Spinal cord (tissue), 10 donors: ENCODE data around the gene CLEC12A. TPM values are rescaled to one million over a fixed set of nuclear protein-coding genes. Genes with fewer than 3 reads are reported as not detected.
"Not testable (repeated sequence)": the region's sequence is repeated elsewhere in the genome, so short reads cannot be mapped to it uniquely, and the experiment has no call there.

Source experiments
- DNase-seq, 6 donors: peaks; one replicate each; pipeline versions ENCODE4 v3.0.0 to v3.0.0-alpha.2; 2013 to 2015; ENCODE audit warnings: low spot score in 6 of 6, low read depth in 4 of 6
- H3K27ac ChIP-seq: one replicate; pipeline ENCODE4 v1.5.1; 2013; ENCODE audit warnings: low read depth, low read length, control low read depth
- H3K27me3 ChIP-seq: one replicate; pipeline ENCODE4 v1.6.1; 2013; ENCODE audit warnings: low read length; ENCODE audit not compliant: control insufficient read depth, insufficient read depth
- H3K36me3 ChIP-seq: one replicate; pipeline ENCODE4 v1.6.1; 2013; ENCODE audit warnings: low read length; ENCODE audit not compliant: control insufficient read depth, insufficient read depth
- H3K4me1 ChIP-seq: one replicate; pipeline ENCODE4 v1.6.1; 2013; ENCODE audit warnings: low read length; ENCODE audit not compliant: control insufficient read depth, insufficient read depth
- H3K4me3 ChIP-seq: one replicate; pipeline ENCODE4 v1.5.1; 2013; ENCODE audit warnings: low read depth, low read length, control low read depth
- H3K9me3 ChIP-seq: one replicate; pipeline ENCODE4 v1.6.1; 2013; ENCODE audit warnings: low read length; ENCODE audit not compliant: control insufficient read depth, insufficient read depth
- WGBS: methylation state at CpG from one replicate; pipeline ENCODE4 v1.1.5; 2013; ENCODE audit warnings: missing lambda C conversion rate; ENCODE audit not compliant: insufficient coverage; 5-methylcytosine and 5-hydroxymethylcytosine counted together
- polyA plus RNA-seq, 2 donors: library from polyadenylated mRNA; unstranded; fragments of 120-200 nt; gene quantifications; one replicate each; pipeline ENCODE4 v1.2.1, GENCODE V29; 2013; ENCODE audit not compliant: insufficient read length in 2 of 2
- total RNA-seq, 2 donors: library from RNA; depleted of rRNA in 1 of 2; stranded (reverse); fragments of 120-200 nt in 1 of 2; fragments of >200 nt in 1 of 2; gene quantifications; one replicate each; pipeline versions ENCODE4 v1.2.3 to v1.2.4, GENCODE V29; 2013 to 2014
- donor health status: healthy.

CLEC12A gene
- total and polyA plus RNA-seq, 4 donors: 0.33 to 10.8 (median 1.2) TPM

- H3K4me1 ChIP-seq: peaks cover 4% of the 10 kb centered on the region
- H3K27me3 ChIP-seq: peaks cover 2% of the 10 kb centered on the region
- no peaks in the 10 kb centered on the region for H3K9me3 ChIP-seq
- no peak overlapping the region for H3K27ac ChIP-seq
- whole genome bisulfite sequencing: no CpG with 5 or more reads among the region's 2 CpGs
- no peak overlapping the region for H3K4me3 ChIP-seq
- peak in 1 of 6 donors; percentile 21 for DNase-seq
- H3K36me3 ChIP-seq: no peaks in the 10 kb centered on the region
Observed at GRCh38 chr12:9940375-9940774, 30.8 kb upstream of the CLEC12A start.

DNA sequence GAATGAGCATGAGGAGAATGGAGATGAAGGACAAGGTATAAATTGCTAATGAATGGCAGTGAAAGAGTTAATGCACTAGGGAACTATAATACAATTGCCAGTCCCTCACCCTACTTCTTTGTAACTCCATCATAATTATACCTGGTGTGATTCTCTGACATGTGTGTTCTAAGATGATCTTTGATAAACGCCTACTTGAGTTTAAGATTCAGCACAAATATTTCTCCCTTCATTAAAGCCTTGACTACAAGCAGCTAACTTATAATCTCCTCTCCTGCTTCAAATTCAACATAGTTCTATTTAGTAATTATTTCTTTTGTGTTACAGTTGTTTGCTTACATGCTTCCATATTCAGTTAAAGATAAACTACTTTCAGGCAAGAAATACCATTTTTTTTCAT, 29.4 kb upstream of the CLEC12A start:
- Histone ChIP-seq H3K27me3 (peaks cover 2% of the 10 kb centered on the region), H3K27ac (no peak overlapping the region), H3K4me1 (peaks cover 4% of the 10 kb centered on the region), H3K9me3 (no peaks in the 10 kb centered on the region), H3K4me3 (peak overlapping the region; percentile 35), H3K36me3 (no peaks in the 10 kb centered on the region)
- no CpG with 5 or more reads among the region's 1 CpG for WGBS
- DNase-seq: no peak

DNA sequence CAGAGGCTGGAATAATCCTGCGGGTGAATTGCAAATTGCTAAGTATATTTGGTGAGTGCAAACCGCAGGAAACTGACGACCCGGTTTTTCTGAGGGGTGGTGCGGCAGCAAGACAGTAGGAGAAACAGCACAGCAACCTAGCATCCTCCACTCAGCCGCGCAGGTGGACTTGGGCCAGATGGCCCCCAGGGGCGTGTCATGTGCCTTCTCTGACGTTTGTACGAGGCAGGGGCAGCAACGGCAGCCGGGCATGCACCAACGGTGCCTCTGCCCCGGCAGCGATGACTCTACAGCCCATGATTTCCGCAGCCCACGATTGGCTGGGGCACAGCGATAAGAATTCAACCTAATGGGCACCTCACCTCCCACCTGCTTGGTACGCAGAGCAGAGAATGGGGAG, 28.0 kb upstream of the CLEC12A start:
- DNase-seq: peak in 1 of 6 donors; percentile 54
- peak overlapping the region; percentile 35 for H3K4me3 ChIP-seq
- no peaks in the 10 kb centered on the region for H3K9me3 ChIP-seq
- no peaks in the 10 kb centered on the region for H3K36me3 ChIP-seq
- 43% methylated on average over 15 of the region's 19 CpGs for WGBS
- H3K27me3 ChIP-seq: peaks cover 2% of the 10 kb centered on the region
- no peak overlapping the region for H3K27ac ChIP-seq
- H3K4me1 ChIP-seq: peaks cover 4% of the 10 kb centered on the region

DNA sequence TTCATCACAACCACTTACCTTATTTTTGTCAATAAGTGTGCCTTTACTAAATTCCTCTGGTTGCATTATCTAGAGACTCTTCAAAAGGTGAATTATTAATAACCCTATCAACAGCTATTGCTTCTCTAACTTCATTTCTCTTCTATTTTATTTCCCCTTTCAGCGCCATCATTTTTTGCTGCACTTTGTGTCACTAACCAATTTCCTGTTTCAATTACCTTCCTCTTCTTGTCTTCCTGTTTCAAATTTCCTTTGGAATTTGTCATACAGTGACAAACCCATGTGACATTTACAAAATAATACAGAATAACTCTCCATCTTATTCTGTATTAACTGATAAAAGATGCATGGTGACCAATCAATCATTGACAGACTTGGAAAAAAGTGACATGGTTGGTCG, 26.8 kb upstream of the CLEC12A start:
- Histone ChIP-seq H3K27me3 (peaks cover 2% of the 10 kb centered on the region), H3K4me3 (no peak overlapping the region), H3K27ac (no peak overlapping the region), H3K9me3 (no peaks in the 10 kb centered on the region), H3K36me3 (no peaks in the 10 kb centered on the region), H3K4me1 (peaks cover 4% of the 10 kb centered on the region)
- WGBS: 80% methylated on average over 1 of the region's 2 CpGs
- peak in 1 of 6 donors; percentile 3 for DNase-seq

DNA sequence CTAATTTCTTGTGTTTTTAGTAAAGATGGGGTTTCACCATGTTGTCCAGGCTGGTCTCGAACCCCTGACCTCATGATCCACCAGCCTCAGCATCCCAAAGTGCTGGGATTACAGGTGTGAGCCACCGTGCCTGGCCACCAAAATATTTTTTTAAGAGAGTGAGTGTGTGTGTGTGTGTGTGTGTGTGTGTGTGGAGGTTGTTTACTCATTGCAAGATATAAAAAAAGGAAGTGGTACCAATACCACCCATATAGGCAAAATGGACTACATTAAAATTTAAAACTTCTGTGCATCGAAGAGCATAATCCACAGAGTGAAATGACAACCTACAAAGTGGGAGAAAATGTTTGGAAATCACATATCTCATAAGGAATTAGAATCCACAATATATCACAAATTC, 23.5 kb upstream of the CLEC12A start:
- Histone ChIP-seq H3K27ac (no peak overlapping the region), H3K4me3 (no peak overlapping the region), H3K27me3 (peaks cover 2% of the 10 kb centered on the region), H3K4me1 (peaks cover 4% of the 10 kb centered on the region), H3K9me3 (no peaks in the 10 kb centered on the region), H3K36me3 (no peaks in the 10 kb centered on the region)
- WGBS: no CpG with 5 or more reads among the region's 3 CpGs
- no peak for DNase-seq

DNA sequence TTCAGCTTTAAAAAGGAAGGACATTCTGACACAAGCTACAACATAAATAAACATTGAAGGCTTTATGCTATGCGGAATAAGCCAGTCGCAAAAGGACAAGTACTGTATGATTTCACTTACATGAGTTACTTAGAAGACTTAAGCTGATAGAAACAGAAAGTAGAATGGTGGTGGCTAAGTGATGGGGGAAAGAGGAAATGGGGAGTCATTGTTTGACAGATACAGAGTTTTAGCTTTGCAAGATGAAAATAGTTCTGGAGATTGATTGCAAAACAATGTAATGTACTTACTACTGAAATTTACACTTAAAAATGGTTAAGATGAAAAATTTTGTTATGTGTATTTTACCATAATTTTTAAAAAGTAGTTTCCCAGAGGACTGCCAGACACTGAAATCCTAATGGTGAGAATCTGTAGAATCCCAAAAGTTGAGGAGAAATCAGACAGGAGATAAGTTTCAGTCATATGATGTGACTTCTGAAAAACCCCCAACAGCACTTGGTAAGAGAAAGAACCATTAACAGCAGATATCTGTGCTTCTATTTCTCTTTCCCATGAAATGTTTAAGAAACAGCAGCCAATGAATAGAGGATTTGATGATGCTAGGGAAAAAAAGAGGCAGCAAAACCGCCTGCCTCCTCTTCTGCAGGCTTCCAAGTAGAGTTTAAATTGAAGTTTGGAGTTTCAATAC, 22.5 kb upstream of the CLEC12A start:
- WGBS: no CpG with 5 or more reads among the region's 3 CpGs
- Histone ChIP-seq H3K27me3 (no peaks in the 10 kb centered on the region), H3K36me3 (no peaks in the 10 kb centered on the region), H3K9me3 (no peaks in the 10 kb centered on the region), H3K4me3 (no peak overlapping the region), H3K27ac (no peak overlapping the region), H3K4me1 (no peaks in the 10 kb centered on the region)
- DNase-seq: no peak

DNA sequence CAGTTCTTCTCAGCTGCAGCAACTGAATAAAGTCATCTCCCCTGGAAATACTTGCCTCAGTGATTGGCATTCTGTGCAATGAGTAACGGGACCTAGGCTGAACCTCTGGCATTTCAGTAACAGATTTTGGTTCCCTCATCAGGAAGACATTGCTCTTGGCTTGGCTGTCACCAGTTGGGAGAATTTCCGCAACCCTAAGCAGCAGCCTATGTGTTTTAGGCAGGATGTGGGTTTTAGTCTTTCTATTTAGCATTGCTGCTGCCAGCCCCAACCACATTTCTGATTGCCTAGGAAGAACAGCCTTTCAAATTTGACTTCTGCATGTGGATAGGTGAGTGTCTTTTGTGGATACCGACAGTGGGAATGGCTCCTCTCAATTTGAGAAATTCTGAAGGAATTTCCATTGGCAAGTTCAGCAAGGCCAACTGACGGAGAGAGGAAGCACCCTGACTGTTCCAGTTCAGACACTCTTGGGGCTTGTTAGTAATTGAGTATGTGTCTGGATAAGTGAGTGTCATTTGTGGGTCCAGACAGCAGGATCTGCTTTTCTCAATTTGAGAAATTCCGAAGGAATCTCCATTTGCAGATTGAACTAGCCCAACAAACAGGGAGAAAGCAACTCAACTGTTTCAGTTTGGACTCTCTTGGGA, 20.1 kb upstream of the CLEC12A start:
- H3K27ac ChIP-seq: no peak overlapping the region
- 85% methylated on average over 4 of the region's 5 CpGs for WGBS
- no peak overlapping the region for H3K4me3 ChIP-seq
- H3K4me1 ChIP-seq: no peaks in the 10 kb centered on the region
- no peaks in the 10 kb centered on the region for H3K36me3 ChIP-seq
- no peak for DNase-seq
- H3K9me3 ChIP-seq: no peaks in the 10 kb centered on the region
- H3K27me3 ChIP-seq: no peaks in the 10 kb centered on the region

GRCh38 chr12:9952954-9953729, 18.1 kb upstream of the CLEC12A start:
- not testable (repeated sequence) for DNase-seq, H3K4me3 ChIP-seq, H3K36me3 ChIP-seq, H3K9me3 ChIP-seq, H3K4me1 ChIP-seq, H3K27me3 ChIP-seq, H3K27ac ChIP-seq
- no CpG with 5 or more reads among the region's 55 CpGs for WGBS

GRCh38 chr12:9957834-9958233, 13.4 kb upstream of the CLEC12A start:
- Histone ChIP-seq H3K36me3 (no peaks in the 10 kb centered on the region), H3K9me3 (no peaks in the 10 kb centered on the region), H3K4me1 (no peaks in the 10 kb centered on the region), H3K27ac (no peak overlapping the region), H3K27me3 (no peaks in the 10 kb centered on the region), H3K4me3 (no peak overlapping the region)
- no peak for DNase-seq
